Kidney tubule cell (primary cell): ENCODE results near the gene RNF7.
A peak's percentile ranks its signal among the peaks of the same experiment; 100 is the strongest.
"Not testable (repeated sequence)": the region's sequence is repeated elsewhere in the genome, so short reads cannot be mapped to it uniquely, and the experiment has no call there.

Experiments
- DNase-seq: peaks from one replicate; pipeline ENCODE4 v3.0.0-alpha.2; 2018; ENCODE audit warnings: low spot score

The RNF7 gene

GRCh38 chr3:141735770-141736465 is 2.2 kb upstream of the RNF7 start:
- no peak for DNase-seq

GRCh38 chr3:141737093-141737492 is 1.0 kb upstream of the RNF7 start:
- DNase-seq = no peak

DNA sequence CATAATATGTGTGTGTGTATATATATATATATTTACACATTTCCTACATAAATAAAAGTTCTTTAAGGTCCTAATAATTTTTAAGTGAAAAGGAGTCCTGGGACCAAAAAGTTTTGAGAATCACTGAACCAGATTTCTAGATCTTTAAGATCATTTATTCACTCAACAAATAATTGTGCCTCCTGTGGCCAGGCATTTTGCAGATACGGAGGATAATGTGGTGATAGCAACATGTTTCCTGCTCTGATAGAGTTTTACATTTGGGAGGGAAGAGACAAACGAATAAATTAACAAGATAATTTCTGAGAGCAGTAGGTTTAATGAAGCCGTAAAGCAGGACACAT is 448 bp upstream of the RNF7 start:
- no peak for DNase-seq

- DNase-seq = peak; percentile 66
These were observed 829 bp downstream of the RNF7 start for GRCh38 chr3:141738891-141739363.

DNA sequence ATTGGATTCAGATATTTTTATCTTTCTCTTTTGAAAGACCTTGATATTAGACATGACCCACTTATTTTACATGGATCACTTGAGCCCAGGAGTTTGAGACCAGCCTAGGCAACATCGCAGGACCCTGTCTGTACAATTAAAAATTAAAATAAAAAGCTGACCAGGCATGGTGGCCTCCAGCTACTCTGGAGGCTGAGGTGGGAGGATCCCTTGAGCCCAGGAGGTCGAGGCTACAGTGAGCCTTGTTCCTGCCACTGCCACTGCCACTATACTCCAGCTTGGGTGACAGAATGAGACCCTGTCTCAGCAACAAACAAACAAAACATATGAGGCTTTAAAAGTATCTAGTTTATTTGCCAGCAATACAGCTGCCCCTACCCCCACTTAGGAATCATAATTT is 1.6 kb downstream of the RNF7 start:
- no peak for DNase-seq

- no peak for DNase-seq
These were observed 2.3 kb downstream of the RNF7 start for GRCh38 chr3:141740349-141740748.

DNA sequence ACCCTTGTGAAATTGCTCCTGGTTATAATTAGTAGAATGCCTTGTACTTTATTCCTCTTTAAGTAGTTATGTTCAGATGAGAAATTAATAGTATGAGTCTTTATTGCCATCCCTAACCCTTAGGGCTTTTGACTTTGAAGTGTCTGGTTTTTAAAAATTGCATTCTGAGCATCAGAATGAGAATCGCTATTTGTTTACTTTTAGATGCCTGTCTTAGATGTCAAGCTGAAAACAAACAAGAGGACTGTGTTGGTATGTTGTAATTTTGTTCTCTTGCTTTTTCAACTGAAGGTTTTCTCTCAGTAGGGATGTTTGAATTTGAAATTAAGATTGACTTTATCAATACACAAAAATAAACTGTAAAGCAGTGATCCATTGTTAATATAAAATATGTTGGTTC is 5.2 kb downstream of the RNF7 start:
- no peak for DNase-seq

GRCh38 chr3:141746962-141747361 is 8.9 kb downstream of the RNF7 start:
- DNase-seq = no peak

DNA sequence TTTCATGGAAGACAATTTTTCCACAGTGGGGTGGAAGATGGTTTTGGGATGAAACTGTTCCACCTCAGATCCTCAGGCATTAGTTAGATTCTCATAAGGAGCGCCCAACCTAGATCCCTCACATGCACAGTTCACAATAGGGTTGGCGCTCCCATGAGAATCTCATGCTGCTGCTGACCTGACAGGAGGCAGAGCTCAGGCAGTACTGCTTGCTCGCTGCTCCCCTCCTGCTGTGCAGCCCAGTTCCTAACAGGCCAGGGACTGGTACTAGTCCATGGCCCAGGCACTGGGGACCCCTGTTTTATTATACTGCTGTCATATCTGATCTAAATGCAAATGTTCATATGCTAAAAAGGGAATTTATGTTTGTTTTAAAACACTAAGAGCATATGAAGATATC is 15.3 kb downstream of the RNF7 start:
- no peak for DNase-seq

- no peak for DNase-seq
These were observed 15.9 kb downstream of the RNF7 start for GRCh38 chr3:141754032-141754431.

DNA sequence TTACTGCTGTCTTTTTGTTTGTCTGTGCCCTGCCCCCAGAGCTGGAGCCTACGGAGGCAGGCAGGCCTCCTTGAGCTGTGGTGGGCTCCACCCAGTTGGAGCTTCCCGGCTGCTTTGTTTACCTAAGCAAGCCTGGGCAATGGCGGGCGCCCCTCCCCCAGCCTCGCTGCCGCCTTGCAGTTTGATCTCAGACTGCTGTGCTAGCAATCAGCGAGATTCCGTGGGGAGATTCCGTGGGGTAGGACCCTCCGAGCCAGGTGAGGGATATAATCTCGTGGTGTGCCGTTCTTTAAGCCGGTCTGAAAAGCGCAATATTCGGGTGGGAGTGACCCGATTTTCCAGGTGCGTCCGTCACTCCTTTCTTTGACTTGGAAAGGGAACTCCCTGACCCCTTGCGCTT is 24.5 kb downstream of the RNF7 start:
- DNase-seq = not testable (repeated sequence)

DNA sequence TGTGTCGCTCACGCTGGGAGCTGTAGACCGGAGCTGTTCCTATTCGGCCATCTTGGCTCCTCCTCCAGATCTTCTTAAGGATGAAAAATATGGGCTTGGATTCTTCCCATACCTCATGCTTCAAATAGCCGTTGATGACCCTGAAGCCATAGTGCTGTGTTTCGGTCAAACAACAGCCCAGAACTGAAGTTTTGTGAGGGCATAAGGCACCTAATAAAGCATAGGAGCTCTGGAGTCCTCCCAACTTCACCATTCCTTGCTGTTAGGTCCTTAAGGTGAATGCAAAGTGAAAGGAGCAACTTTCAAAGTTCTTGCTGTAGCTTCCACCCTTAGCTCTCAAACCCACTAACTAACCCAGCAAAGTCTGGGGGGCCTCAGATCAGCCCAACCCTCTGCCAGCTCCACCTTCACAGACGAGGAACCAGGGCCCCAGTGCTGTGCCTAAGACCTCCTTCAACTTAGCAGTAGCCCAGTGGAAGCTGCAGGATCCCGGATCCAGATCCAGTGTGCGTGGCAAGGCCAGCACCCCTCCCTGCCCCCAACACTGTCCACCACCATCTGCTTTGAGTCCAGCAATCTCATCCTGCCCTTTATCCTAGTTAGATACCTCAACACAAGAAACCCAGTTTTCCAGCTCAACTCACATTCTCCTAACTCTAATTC is 25.1 kb downstream of the RNF7 start, which contains the start of gene GRK7:
Gene GRK7, plus strand, starts transcription at position 321 of the 663 bp plus-strand sequence. CDS start 14,877 bp downstream, outside the sequence.
- no peak for DNase-seq

- DNase-seq = no peak
These were observed 25.9 kb downstream of the RNF7 start for GRCh38 chr3:141764045-141764444.

- DNase-seq = no peak
These were observed 26.4 kb downstream of the RNF7 start for GRCh38 chr3:141764465-141764864.

GRCh38 chr3:141764986-141765385 is 26.9 kb downstream of the RNF7 start:
- no peak for DNase-seq

DNA sequence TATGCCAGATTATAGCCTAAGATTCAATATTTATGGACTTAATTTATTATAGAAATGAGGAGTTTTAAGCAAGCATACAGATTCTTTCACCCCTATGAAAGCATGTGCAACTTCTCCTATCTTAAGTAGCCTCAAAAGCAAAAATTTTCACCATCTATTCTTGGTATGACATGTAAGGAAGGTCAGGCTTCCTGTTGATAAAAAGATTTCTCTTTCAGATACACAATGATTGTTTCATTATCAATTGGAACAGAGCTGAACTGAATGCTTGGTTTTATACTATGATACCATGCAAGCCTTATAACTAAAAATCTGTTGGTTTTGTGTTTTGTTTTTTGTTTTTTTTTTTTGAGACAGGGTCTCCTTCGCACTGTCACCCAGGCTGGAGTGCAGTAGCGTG is 29.0 kb downstream of the RNF7 start:
- DNase-seq = no peak

DNA sequence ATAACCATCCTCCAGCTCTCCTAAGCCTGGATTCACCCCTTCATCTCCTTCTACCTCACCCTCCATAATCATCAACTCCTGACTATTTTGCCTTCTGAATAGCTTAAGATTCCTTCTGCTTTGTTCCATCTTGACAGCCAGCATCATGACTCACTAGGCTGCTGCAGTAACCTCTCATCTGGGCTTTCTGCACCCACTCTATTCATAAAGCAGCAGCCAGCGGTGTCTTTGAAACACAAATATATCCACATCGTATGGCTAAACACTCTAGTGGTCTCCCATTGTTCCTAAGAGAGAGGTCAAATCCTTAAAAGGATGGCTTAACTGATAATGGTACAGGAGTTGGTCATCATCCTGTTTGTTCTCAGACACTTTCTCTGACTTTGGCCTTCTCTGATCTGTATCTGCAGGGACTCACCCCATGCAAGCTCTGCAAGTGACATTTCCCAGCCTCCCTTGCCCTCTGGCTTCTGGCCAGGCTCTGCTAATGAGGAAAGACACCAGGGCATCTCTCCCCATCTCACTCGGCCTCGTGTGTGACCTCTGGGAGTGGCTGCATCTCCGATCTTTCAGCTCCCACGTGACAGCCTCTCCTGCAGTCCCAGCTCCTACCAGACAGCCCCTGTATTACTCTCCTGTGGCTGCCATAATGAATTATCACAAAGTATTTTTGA is 31.3 kb downstream of the RNF7 start:
- DNase-seq = no peak

DNA sequence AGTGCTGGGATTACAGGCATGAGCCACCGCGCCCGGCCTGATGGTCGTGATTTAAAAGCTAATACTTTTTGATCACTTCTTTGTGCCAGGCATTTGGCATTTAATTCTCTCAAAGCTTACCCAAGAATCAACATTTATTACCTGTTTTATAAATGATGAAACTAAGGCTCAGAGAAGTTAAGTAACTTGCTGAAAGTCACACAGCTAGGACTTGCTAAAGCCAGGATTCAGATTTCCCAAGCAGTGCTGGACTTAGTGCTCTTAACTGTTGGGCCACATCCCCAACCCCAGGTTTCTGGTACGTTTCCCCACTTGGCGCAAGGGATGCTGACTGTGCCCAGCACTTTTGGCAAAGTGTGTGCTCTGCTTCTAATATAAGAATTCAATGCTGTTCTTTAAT is 35.6 kb downstream of the RNF7 start:
- DNase-seq = no peak

DNA sequence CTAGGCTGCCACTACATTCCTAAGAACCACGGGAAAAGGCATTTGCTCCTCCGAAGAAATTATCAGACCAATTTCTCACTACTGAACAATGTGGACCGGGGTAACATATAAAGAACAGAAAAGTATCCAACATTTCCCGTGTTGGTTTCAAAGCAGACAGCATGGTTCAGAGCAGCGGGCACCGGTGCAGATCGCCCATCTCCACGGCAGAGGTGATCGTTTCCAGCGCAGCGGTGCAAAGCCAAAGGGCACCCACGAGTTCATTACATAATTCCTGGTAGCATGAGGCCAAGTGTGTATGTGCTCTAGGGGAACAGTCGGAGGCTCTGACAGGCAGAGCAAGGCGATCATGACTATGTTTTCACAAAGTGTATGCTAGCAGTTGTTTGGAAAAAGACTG is 38.3 kb downstream of the RNF7 start:
- DNase-seq = no peak

DNA sequence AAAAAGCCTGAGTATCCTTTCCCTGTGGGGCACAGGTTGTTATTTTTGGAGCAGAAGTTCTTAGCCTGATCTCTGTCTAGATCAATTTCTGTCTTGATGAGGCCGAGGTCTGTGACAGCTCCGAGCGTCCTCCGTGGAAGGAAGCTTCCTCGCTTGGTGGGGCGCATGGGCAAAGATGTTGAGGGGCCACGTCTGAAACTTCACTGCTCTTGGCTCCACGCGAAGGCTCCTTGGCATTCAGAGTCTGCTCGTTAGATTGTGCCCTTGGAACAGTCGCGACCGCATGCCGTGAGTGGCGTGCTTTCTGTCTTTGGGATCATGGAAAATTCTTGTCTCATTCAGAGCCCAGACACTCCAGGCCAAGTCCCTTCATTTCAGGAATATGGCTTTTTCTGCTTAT is 38.8 kb downstream of the RNF7 start:
- DNase-seq = no peak

GRCh38 chr3:141777957-141778813 is 40.1 kb downstream of the RNF7 start:
- no peak for DNase-seq

DNA sequence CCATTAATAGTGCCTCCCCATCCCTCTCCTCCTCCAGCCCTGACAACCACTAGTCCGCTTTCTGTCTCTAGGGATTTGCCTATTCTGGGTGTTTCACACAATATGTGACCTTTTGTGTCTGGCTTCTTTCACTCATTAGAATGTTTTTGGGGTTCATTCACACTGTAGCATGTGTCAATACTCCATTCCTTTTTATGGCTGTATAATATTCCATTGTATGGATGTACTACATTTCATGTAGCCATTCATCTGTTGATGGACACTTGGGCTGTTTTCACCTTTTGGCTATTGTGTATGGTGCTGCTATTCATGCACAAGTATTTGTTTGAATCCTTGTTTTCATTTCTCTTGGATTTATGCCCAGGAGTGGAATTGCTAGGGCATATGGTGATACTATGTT is 41.6 kb downstream of the RNF7 start:
- no peak for DNase-seq
